Measurements from ENCODE around the gene ABHD10. TPM values are rescaled to one million over a fixed set of nuclear protein-coding genes. Genes with fewer than 3 reads are reported as not detected.

The ABHD10 gene
- polyA plus RNA-seq, 3 donors from 2014 or later = 22.2 to 27.7 (median 24.2) TPM

DNA sequence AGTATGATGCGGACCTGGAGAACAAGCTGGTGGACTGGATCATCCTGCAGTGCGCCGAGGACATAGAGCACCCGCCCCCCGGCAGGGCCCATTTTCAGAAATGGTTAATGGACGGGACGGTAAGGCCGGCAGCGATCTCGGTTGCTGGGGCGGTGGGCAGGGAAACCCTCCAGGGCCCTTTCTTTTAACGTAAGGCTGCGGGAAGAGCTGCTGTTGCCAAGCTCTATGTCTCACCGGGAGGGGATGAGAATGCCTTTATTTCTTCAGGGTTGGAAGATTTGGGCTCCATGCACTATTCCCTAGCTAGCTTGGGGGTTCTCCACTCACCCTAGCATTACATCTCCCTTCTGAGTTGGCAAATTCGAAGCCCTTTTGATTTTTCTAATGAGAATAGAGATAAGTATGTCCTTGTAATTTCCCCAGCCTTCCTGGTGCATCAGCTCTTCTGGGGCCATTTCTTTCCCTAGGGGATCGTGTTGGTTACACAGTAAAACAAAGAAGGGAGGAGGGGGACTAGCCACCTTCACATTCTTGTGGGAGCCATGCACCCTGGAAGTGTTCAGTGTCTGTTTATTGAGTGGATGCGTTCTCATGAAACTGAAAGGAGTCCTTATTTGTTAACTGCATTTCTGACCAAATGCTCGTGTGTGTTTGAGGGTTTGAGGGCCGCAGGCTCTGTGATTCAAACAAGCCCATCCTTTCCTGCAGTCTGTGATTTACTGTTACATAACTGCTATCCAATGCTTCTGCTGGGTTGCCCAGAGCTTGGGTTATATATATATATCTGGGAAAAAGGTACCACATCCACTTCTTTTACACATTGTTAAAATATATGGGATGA is 20.9 kb downstream of the ABHD10 start:
- H3K9me3 Mint-ChIP-seq = no peaks in the 10 kb centered on the region
- no peak overlapping the region for H3K27ac Mint-ChIP-seq
- H3K4me1 Mint-ChIP-seq = peaks cover 20 to 31% of the 10 kb centered on the region in 2 donors
- peak overlapping the region; percentile 84 to 90 (median 86) for H3K4me3 Mint-ChIP-seq
- H3K36me3 Mint-ChIP-seq = peaks cover 5 to 11% (median 6%) of the 10 kb centered on the region in 3 donors
- peaks cover 3 to 10% (median 7%) of the 10 kb centered on the region in 3 donors for H3K27me3 Mint-ChIP-seq (ENCODE audit: low read depth in 3 of 3)
- no peak for DNase-seq

DNA sequence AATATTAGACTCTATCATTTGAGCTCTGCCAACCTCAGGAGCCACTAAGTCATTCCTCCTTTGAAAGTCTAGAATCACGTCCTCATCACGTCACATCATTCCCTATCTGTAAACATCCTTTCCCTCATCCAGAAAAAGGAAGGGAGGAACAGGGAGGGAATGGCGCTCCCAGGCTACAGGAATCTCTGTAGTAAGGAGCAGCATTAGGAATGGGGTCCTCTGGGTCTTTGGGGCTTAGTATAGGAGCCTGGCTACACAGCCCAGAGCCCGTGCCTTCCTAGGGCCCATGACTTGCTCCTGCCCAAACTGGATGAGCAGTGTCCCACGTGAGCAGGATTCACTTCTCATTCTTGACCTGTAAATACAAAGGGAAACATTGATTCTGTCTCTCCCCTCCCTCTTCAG is 21.5 kb downstream of the ABHD10 start:
- H3K4me1 Mint-ChIP-seq = peaks cover 20 to 31% of the 10 kb centered on the region in 2 donors
- DNase-seq = no peak
- peaks cover 3 to 9% (median 7%) of the 10 kb centered on the region in 3 donors for H3K27me3 Mint-ChIP-seq (ENCODE audit: low read depth in 3 of 3)
- H3K27ac Mint-ChIP-seq = no peak overlapping the region
- H3K4me3 Mint-ChIP-seq = no peak overlapping the region
- H3K9me3 Mint-ChIP-seq = no peaks in the 10 kb centered on the region
- H3K36me3 Mint-ChIP-seq = peaks cover 2 to 6% (median 2%) of the 10 kb centered on the region in 3 donors

DNA sequence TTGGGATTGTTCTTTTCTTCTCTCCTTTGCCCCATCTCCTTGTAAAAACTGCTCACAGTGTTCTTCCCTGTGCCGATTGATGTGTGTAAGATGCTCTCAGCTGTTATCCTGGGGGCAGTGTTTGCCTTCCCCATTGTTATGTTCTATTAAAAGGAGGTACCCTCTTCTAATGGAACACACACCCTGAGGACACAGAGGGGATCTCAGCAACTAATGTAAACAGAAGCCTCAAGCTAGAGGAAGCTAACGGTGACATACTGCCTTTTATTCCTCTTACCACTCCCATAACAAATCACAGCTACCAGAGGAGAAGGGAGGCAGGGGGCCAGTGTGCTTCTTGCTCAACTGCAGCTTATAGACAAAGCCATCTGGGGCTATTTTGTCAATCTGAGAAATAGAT is 22.1 kb downstream of the ABHD10 start:
- no peaks in the 10 kb centered on the region for H3K9me3 Mint-ChIP-seq
- H3K27ac Mint-ChIP-seq = no peak overlapping the region
- peaks cover 0 to 3% (median 0%) of the 10 kb centered on the region in 3 donors for H3K36me3 Mint-ChIP-seq
- peak overlapping the region in 1 of 5 donors; percentile 4 for H3K4me3 Mint-ChIP-seq
- H3K27me3 Mint-ChIP-seq (ENCODE audit: low read depth in 3 of 3) = peaks cover 3 to 9% (median 7%) of the 10 kb centered on the region in 3 donors
- no peak for DNase-seq
- H3K4me1 Mint-ChIP-seq = peaks cover 20 to 31% of the 10 kb centered on the region in 2 donors

DNA sequence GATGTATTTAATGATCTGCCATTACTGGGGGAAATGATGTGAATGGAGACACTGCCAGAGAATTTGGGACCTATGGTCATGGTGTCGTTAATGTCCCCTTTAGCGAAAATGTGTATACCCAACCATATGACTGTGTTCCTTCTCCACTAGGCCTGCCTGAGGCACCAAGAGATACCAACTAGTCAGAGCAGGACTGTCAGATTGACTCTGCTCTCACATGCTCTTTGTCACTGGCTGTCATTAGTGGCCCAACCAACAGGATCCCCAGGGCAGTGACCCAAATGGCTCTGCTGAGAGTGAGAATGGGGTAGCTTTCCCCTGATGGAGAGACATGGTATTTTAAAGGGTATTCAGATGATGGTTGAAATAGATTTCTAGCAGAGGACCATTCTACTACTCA is 22.7 kb downstream of the ABHD10 start:
- Mint-ChIP-seq H3K36me3 (no peaks in the 10 kb centered on the region), H3K27me3 (ENCODE audit: low read depth in 3 of 3) (peaks cover 3 to 9% (median 7%) of the 10 kb centered on the region in 3 donors), H3K9me3 (no peaks in the 10 kb centered on the region), H3K27ac (no peak overlapping the region), H3K4me3 (no peak overlapping the region), H3K4me1 (peaks cover 20 to 31% of the 10 kb centered on the region in 2 donors)
- DNase-seq = no peak

DNA sequence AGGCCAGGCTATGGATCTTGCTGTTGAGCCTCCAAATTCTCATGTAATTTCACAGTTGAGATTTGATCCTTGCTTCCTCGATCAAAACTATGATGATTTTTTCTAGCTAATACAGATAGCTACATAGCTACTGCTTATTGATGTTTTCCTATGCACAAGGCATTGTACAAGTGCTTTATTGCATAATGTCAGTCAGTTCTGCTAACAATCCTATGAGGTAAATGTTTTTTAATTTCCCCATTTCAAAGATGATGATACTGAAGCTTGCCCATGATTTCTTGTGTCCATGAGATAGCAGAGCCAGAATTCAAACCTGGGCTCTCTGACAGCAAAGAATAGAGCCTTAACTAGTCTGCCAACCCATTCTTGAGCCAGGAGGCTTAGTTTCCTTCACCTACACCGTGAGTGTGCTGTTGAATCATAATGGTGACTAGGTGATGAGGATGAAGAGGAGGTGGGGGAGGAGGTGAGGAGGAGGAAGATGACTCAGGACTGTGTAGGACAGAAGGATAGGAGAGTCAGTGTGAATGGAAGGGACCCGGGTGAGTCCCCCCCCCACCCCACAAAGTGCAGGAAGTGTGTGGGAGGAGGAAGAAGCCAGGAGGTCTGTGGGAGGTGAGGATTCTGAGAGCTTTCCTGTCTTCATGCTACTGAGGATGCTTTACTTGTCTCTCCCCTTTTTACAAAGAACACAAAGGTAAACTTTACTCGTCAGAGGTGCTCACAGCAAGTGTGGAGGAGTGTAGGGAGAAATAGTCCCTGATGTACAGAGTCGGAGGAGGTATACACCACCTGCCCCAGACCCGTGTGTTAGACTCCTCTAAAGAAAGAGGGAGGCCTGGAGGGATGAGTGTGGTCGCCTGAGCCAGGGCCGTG is 23.5 kb downstream of the ABHD10 start:
- no peak for DNase-seq
- H3K9me3 Mint-ChIP-seq = no peaks in the 10 kb centered on the region
- H3K4me1 Mint-ChIP-seq = peaks cover 20 to 31% of the 10 kb centered on the region in 2 donors
- peak overlapping the region in 1 of 6 donors; percentile 2 for H3K27ac Mint-ChIP-seq
- H3K36me3 Mint-ChIP-seq = no peaks in the 10 kb centered on the region
- peaks cover 3 to 9% (median 6%) of the 10 kb centered on the region in 3 donors for H3K27me3 Mint-ChIP-seq (ENCODE audit: low read depth in 3 of 3)
- no peak overlapping the region for H3K4me3 Mint-ChIP-seq

DNA sequence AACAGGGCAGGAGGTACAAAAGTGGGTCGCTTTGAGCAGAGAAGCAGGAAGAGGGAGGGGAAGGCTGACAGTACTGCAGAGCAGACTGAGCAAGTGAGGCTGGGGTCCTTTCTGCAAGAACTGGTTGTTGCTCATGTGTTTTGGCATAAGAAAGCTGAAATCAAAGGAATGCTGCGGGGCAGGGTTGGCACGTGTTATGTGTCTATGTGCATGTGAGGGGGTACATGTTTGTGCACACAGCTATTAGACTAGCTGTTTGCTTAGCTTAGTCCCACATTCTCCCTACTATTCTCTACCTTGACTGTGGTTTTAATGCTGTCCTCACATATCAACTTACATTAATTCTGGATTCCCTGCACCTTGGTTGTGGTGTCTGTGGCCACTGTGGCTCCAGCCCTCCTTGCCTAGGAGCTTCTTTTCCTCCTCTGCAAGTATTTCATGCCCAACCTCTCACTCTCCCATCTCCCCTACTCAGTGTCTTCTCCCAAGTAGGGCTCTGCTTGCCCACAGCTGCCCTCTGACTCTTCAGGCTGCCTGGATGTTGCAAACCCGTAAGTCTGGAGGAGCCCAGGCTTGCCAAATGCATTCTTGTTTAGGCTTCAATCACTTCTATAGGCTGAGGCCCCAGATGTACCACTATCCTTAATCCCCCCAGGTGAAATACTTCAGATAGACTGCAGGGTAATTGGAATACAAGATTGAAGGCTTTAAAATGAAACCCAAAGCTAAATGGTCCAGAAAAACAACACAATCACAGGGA is 24.7 kb downstream of the ABHD10 start:
- H3K9me3 Mint-ChIP-seq = no peaks in the 10 kb centered on the region
- H3K4me3 Mint-ChIP-seq = no peak overlapping the region
- H3K27ac Mint-ChIP-seq = peak overlapping the region in 1 of 6 donors; percentile 36
- H3K27me3 Mint-ChIP-seq (ENCODE audit: low read depth in 3 of 3) = peaks cover 2 to 9% (median 4%) of the 10 kb centered on the region in 3 donors
- no peak for DNase-seq
- no peaks in the 10 kb centered on the region for H3K36me3 Mint-ChIP-seq
- peaks cover 18 to 29% of the 10 kb centered on the region in 2 donors for H3K4me1 Mint-ChIP-seq

DNA sequence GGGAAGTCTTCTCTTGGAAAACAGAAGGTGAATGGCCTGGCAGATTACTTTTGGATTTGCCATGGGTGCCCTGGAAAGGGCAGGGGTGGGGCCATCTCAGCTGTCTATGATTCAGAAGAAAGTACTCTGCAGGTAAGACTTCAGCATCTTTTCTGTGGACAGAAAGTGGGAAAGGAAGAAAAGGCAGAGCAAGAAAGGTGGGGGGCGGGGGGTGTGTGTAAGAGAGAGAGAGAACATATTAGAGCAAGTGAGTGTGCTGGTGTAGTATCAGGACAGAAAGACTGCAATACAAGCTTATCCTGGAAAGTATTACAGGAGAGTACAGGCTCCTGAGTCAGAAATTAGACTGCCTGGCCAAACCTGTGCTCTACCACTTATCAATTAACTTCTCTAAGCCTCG is 25.4 kb downstream of the ABHD10 start:
- no peak overlapping the region for H3K4me3 Mint-ChIP-seq
- no peaks in the 10 kb centered on the region for H3K36me3 Mint-ChIP-seq
- no peak for DNase-seq
- H3K4me1 Mint-ChIP-seq = peaks cover 12 to 22% of the 10 kb centered on the region in 2 donors
- H3K27me3 Mint-ChIP-seq (ENCODE audit: low read depth in 3 of 3) = peaks cover 0 to 6% (median 3%) of the 10 kb centered on the region in 3 donors
- H3K27ac Mint-ChIP-seq = no peak overlapping the region
- H3K9me3 Mint-ChIP-seq = no peaks in the 10 kb centered on the region

DNA sequence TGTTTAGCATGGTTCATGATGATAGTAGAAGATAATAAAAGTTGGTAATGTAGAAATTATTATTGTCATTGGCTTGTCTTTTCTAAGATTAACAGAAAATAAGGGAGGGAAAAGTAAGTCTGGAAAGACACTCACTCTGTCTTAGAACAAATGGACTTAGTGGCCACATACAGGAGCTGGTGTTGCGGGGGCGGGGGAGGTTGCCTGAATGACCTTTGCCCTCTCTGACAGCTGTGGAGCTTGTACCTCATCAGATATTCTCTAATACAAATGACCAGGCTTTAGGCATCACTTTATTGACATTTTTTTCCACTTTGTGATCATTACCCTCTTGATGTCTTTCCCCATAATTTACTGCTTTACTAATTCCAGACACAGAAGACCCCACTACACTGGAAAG is 25.8 kb downstream of the ABHD10 start:
- Mint-ChIP-seq H3K4me3 (no peak overlapping the region), H3K9me3 (no peaks in the 10 kb centered on the region), H3K27me3 (ENCODE audit: low read depth in 3 of 3) (peaks cover 0 to 6% (median 0%) of the 10 kb centered on the region in 3 donors), H3K36me3 (no peaks in the 10 kb centered on the region), H3K27ac (no peak overlapping the region), H3K4me1 (peaks cover 8 to 17% of the 10 kb centered on the region in 2 donors)
- no peak for DNase-seq

DNA sequence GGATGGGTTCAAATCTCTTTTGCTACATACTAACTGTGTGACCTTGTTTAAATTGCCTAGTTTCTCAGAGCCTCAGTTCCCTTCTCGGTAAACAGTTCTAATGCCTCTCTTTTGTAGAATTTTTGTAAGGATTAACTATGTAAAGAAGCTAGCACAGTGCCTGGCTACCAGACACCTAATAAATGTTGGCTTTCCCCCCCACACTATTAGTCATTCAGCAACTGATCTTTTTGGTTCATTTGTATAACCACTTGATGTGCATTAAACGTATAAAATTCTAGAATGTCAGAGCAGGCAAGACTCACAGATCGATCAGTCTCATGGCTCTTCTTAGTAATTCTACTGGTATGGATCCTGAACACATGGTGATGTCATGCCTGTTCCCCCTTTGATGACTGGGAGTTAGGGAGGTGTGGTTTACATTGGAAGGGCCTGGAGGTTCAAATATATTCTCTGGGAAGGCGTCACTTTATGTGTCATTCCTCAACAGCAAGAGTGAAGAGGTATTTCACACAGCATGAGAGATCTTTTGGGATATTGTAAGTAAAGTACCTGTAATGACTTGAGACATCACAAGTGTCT is 26.4 kb downstream of the ABHD10 start:
- Mint-ChIP-seq H3K9me3 (no peaks in the 10 kb centered on the region), H3K4me3 (no peak overlapping the region), H3K36me3 (no peaks in the 10 kb centered on the region), H3K27ac (no peak overlapping the region), H3K4me1 (peaks cover 6 to 13% of the 10 kb centered on the region in 2 donors), H3K27me3 (ENCODE audit: low read depth in 3 of 3) (peaks cover 0 to 6% (median 0%) of the 10 kb centered on the region in 3 donors)
- DNase-seq = no peak

DNA sequence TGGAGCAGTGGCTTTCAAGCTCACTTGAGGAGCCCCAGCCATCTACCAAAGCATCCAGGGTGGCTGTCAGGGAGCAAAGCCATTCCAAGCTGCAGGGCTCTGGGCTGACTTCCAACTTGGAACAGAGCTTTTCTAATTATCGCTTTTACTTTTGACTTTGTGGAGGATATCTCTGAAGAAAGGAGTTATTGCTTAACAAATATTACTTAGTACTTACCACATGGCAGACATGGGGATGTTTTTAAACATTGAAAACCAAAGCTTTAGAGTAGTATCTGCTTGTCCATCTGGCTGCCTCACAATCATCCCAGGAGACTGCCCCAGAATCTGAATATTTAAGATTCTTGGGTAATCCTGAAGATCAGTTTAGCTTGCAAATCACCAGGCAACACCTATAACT is 28.8 kb downstream of the ABHD10 start:
- H3K27me3 Mint-ChIP-seq (ENCODE audit: low read depth in 3 of 3) = peaks cover 0 to 6% (median 0%) of the 10 kb centered on the region in 3 donors
- H3K4me3 Mint-ChIP-seq = no peak overlapping the region
- H3K4me1 Mint-ChIP-seq = peaks cover under 1 to 7% of the 10 kb centered on the region in 2 donors
- no peak for DNase-seq
- H3K27ac Mint-ChIP-seq = no peak overlapping the region
- no peaks in the 10 kb centered on the region for H3K36me3 Mint-ChIP-seq
- no peaks in the 10 kb centered on the region for H3K9me3 Mint-ChIP-seq

DNA sequence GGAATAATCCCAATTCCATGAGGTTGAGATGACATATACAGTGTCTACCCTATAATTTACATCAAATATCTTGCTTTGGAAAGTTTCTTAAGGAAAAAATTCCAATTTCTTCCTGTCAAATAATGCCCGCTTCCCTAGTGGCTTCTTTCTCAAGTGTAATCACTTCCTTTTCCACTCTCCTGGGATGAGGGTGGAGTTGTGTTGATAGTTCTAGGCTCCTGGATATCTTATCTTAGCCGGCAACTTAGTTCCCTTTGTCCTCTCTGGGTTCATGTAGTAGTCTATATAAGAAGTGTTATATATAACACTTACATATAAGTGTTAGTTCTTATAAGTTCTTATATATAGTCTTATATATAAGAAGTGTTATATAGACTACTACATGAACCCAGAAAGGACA is 30.8 kb downstream of the ABHD10 start:
- H3K9me3 Mint-ChIP-seq = no peaks in the 10 kb centered on the region
- peaks cover 0 to 6% (median 2%) of the 10 kb centered on the region in 3 donors for H3K27me3 Mint-ChIP-seq (ENCODE audit: low read depth in 3 of 3)
- peaks cover 0 to 10% of the 10 kb centered on the region in 2 donors for H3K4me1 Mint-ChIP-seq
- no peak overlapping the region for H3K4me3 Mint-ChIP-seq
- no peak overlapping the region for H3K27ac Mint-ChIP-seq
- DNase-seq = no peak
- no peaks in the 10 kb centered on the region for H3K36me3 Mint-ChIP-seq

DNA sequence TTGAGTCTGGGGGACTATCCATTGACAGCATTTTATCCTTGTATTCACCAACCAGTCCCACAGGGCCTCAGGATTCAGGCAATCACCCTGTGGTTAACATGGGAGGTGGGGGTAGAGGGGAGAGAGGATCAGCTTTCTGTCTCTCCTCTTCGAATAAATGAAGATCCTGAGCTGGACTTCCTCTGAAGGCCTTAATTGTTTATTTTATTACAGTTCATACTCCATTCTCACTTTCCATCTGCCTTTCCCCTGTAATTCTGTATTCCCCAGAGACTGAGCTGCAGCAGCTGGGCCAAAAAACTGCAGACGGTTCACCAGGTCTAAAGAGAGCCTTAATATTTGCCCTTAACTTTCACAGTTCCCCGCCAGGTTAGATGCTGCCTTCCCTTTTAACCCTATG is 31.8 kb downstream of the ABHD10 start:
- peaks cover 0 to 6% (median 2%) of the 10 kb centered on the region in 3 donors for H3K27me3 Mint-ChIP-seq (ENCODE audit: low read depth in 3 of 3)
- H3K27ac Mint-ChIP-seq = no peak overlapping the region
- peaks cover 0 to 10% of the 10 kb centered on the region in 2 donors for H3K4me1 Mint-ChIP-seq
- H3K4me3 Mint-ChIP-seq = no peak overlapping the region
- no peaks in the 10 kb centered on the region for H3K36me3 Mint-ChIP-seq
- no peak for DNase-seq
- no peaks in the 10 kb centered on the region for H3K9me3 Mint-ChIP-seq

DNA sequence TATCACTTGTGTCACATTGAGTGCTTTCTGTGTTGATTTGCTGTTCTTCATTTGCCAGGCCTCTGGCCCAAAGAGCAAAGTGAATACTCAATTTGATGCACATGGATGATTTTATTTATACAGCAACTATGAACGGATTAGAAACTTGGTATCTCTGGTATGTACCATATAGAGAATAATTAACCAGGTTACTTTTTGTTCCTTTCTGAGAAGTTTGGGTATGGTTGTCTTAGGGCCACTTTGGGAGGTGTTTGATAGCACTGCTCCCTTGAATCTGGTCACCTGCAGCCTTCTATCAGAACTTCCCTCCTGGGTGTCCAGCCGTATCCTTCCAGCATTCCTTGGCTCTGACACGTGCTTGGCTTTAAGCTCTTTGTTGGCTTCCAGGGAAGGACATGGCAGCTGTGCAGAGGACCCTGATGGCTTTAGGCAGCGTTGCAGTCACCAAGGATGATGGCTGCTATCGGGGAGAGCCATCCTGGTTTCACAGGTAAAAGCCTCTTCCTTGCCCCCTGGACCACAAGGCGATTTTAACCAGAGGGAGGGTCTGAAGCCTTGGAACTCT is 32.6 kb downstream of the ABHD10 start:
- H3K4me3 Mint-ChIP-seq = no peak overlapping the region
- H3K36me3 Mint-ChIP-seq = no peaks in the 10 kb centered on the region

More for the DNA sequence above, 32.6 kb downstream of the ABHD10 start:
- H3K4me1 Mint-ChIP-seq = peaks cover 0 to 10% of the 10 kb centered on the region in 2 donors
- H3K9me3 Mint-ChIP-seq = no peaks in the 10 kb centered on the region
- peaks cover 0 to 6% (median 2%) of the 10 kb centered on the region in 3 donors for H3K27me3 Mint-ChIP-seq (ENCODE audit: low read depth in 3 of 3)
- no peak overlapping the region for H3K27ac Mint-ChIP-seq
- no peak for DNase-seq

Data from immature natural killer cell (primary cell).